ENCODE results near the gene CYSTM1.

- no peak for TF ChIP-seq POLR2A (IDR thresholded peaks at IDR 0.05)
- no peak for TF ChIP-seq CTCF (IDR thresholded peaks at IDR 0.05 in 8 of 11, conservative IDR thresholded peaks at IDR 0.05 in 3 of 11)
- no peak for TF ChIP-seq POLR2AphosphoS5 (IDR thresholded peaks at IDR 0.05)
Observed at GRCh38 chr5:140228364-140228837, 53.4 kb downstream of the CYSTM1 start.
